GM23338 (cell line): ENCODE data around the gene DTD2. TPM values are rescaled to one million over a fixed set of nuclear protein-coding genes. Genes with fewer than 3 reads are reported as not detected.

Source experiments
- ATAC-seq: fragments of 200-7000 bp; cut with Tn5 transposase; 3 replicates; pipeline ENCODE4 v1.9.1; 2020
- DNase-seq: peaks from one replicate; pipeline ENCODE4 v3.0.0-alpha.2; 2015; ENCODE audit warnings: low spot score
- H2AFZ ChIP-seq: fragments of 200-600 bp; sonication (generic); 2 replicates; pipeline ENCODE4 v1.8.0; 2016; ENCODE audit warnings: antibody characterized with exemption, mild to moderate bottlenecking, moderate library complexity
- H3F3A ChIP-seq: fragments of 200-600 bp; sonication (generic); replicated peaks from 2 replicates; pipeline ENCODE4 v1.8.0; 2017; ENCODE audit warnings: antibody characterized with exemption, mixed run types, low read depth
- H3K27ac ChIP-seq: fragments of 200-600 bp; sonication (generic); 2 replicates; pipeline ENCODE4 v1.6.1; 2016; ENCODE audit warnings: low read depth
- H3K27me3 ChIP-seq: fragments of 200-600 bp; sonication (generic); 2 replicates; pipeline ENCODE4 v1.8.0; 2016; ENCODE audit warnings: mild to moderate bottlenecking, mixed run types, moderate library complexity; ENCODE audit not compliant: insufficient read depth
- H3K36me3 ChIP-seq: fragments of 200-600 bp; sonication (generic); 2 replicates; pipeline ENCODE4 v1.8.0; 2016; ENCODE audit warnings: mild to moderate bottlenecking; ENCODE audit not compliant: insufficient read depth
- H3K4me1 ChIP-seq: fragments of 200-600 bp; sonication (generic); 2 replicates; pipeline ENCODE4 v1.8.0; 2016; ENCODE audit warnings: mild to moderate bottlenecking, moderate library complexity; ENCODE audit not compliant: insufficient read depth
- H3K4me2 ChIP-seq: fragments of 200-600 bp; sonication (generic); 2 replicates; pipeline ENCODE4 v1.7.1; 2017; ENCODE audit warnings: mixed run types
- H3K4me3 ChIP-seq: fragments of 200-600 bp; sonication (generic); 2 replicates; pipeline ENCODE4 v1.6.1; 2016; ENCODE audit warnings: mixed run types
- H3K79me2 ChIP-seq: fragments of 200-600 bp; sonication (generic); replicated peaks from 2 replicates; pipeline ENCODE4 v1.8.0; 2017; ENCODE audit warnings: mild to moderate bottlenecking; ENCODE audit not compliant: insufficient read depth
- H3K9me2 ChIP-seq: fragments of 200-600 bp; sonication (generic); 2 replicates; pipeline ENCODE4 v1.8.0; 2017; ENCODE audit not compliant: insufficient read depth
- H4K20me1 ChIP-seq: fragments of 200-600 bp; sonication (generic); replicated peaks from 2 replicates; pipeline ENCODE4 v1.8.0; 2017; ENCODE audit warnings: mild to moderate bottlenecking; ENCODE audit not compliant: insufficient read depth
- H3K27ac Mint-ChIP-seq: 2 replicates; pipeline ENCODE4 v1.8.0; 2020; ENCODE audit warnings: inconsistent platforms, mild to moderate bottlenecking, moderate library complexity, mixed read lengths
- H3K27me3 Mint-ChIP-seq: 3 replicates; pipeline ENCODE4 v1.8.0; 2022; ENCODE audit warnings: low read depth, mild to moderate bottlenecking, moderate library complexity, mixed read lengths, inconsistent platforms; ENCODE audit not compliant: insufficient read depth, poor library complexity
- H3K36me3 Mint-ChIP-seq: 3 replicates; pipeline ENCODE4 v1.8.0; 2021; ENCODE audit warnings: low read depth, mild to moderate bottlenecking, inconsistent platforms, moderate library complexity, mixed read lengths
- H3K4me1 Mint-ChIP-seq: 3 replicates; pipeline ENCODE4 v1.8.0; 2020; ENCODE audit warnings: mild to moderate bottlenecking, inconsistent platforms, mixed read lengths
- H3K4me3 Mint-ChIP-seq: 3 replicates; pipeline ENCODE4 v1.8.0; 2021; ENCODE audit warnings: moderate library complexity, mild to moderate bottlenecking, inconsistent platforms, mixed read lengths
- H3K9me3 Mint-ChIP-seq: 3 replicates; pipeline ENCODE4 v1.8.0; 2020; ENCODE audit warnings: moderate library complexity, mild to moderate bottlenecking, inconsistent platforms, mixed read lengths
- CREB1 ChIP-seq: fragments of 250-450 bp; sonication (Bioruptor Pico); IDR thresholded peaks from 2 replicates; pipeline ENCODE4 v1.5.0; 2020; ENCODE audit warnings: low read depth, mild to moderate bottlenecking, moderate library complexity
- EZH2 ChIP-seq: fragments of 200-600 bp; sonication (generic); IDR thresholded peaks from one replicate; pipeline ENCODE4 v1.8.0; 2017; ENCODE audit warnings: antibody characterized with exemption, mild to moderate bottlenecking, low read depth; ENCODE audit not compliant: unreplicated experiment
- EZH2phosphoT487 ChIP-seq: fragments of 200-600 bp; sonication (generic); IDR thresholded peaks from one replicate; pipeline ENCODE4 v1.8.1; 2018; ENCODE audit warnings: antibody characterized with exemption; ENCODE audit not compliant: unreplicated experiment
- JUNB ChIP-seq: IDR thresholded peaks from one replicate; pipeline ENCODE4 v1.6.1; 2016; ENCODE audit warnings: antibody characterized with exemption; ENCODE audit not compliant: unreplicated experiment
- NANOG ChIP-seq: IDR thresholded peaks from 2 replicates; pipeline ENCODE4 v1.6.1; 2016; ENCODE audit warnings: antibody characterized with exemption, borderline replicate concordance
- STAT1 ChIP-seq: IDR thresholded peaks from one replicate; pipeline ENCODE4 v1.6.1; 2016; ENCODE audit warnings: antibody characterized with exemption; ENCODE audit not compliant: unreplicated experiment
- ZNF114 ChIP-seq: fragments of 250-450 bp; sonication (Bioruptor Pico); IDR thresholded peaks from 2 replicates; pipeline ENCODE4 v1.5.0; 2020; ENCODE audit warnings: mild to moderate bottlenecking, moderate library complexity
- ZNF331 ChIP-seq: fragments of 250-450 bp; sonication (Bioruptor Pico); IDR thresholded peaks from 2 replicates; pipeline ENCODE4 v1.5.0; 2020; ENCODE audit warnings: low read depth, mild to moderate bottlenecking, moderate library complexity
- polyA plus RNA-seq: library from polyadenylated mRNA; unstranded; fragments of >200 nt; fragmentation: Nextera tagmentation; extraction: Ambion mirVana; gene quantifications from 2 replicates; pipeline ENCODE4 v1.2.1, GENCODE V29; 2016
- total RNA-seq: library from RNA; depleted of rRNA; stranded (reverse); fragments of >200 nt; shearing (Covaris generic); gene quantifications from 2 replicates; pipeline ENCODE4 v1.2.3, GENCODE V29; 2014
- TF ChIP-seq, protein P1 (sequence below): IDR thresholded peaks from 2 replicates; pipeline ENCODE4 v1.6.1; 2016; ENCODE audit warnings: antibody characterized with exemption
- TF ChIP-seq, protein P2 (sequence below): IDR thresholded peaks from one replicate; pipeline ENCODE4 v1.6.1; 2018; ENCODE audit warnings: antibody characterized with exemption; ENCODE audit not compliant: unreplicated experiment
- TF ChIP-seq, protein P3 (sequence below): fragments of 250-450 bp; sonication (Bioruptor Pico); IDR thresholded peaks from 2 replicates; pipeline ENCODE4 v1.5.0; 2020; ENCODE audit warnings: mild to moderate bottlenecking, moderate library complexity

DTD2 gene
- total and polyA plus RNA-seq, 2 experiments from 2014 or later = 6.3 to 37.5 TPM

DNA sequence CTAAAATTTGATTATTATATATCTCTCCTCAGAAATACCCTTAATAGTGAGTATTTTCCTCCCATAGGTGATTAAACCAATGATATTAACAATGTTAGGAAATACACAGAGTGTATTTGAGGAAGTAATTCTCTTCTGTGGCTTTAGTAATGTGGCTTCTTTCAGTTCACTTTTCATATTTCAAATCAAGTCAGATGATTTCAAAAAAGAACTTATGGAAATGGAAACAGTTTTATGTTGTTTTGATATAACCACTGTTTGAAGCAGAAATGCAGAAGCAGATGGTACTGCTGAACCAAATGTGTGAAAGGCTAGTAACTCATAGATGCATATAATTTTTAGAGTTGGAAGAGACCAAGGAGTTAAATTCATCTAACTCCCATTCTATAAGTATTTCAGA, 32.4 kb upstream of the DTD2 start:
- Histone ChIP-seq H3K9me2 (no peaks in the 10 kb centered on the region), H3K27ac (no peak overlapping the region), H3K4me2 (no peak overlapping the region), H3K36me3 (no peaks in the 10 kb centered on the region), H3K27me3 (no peaks in the 10 kb centered on the region), H3F3A (no peaks in the 10 kb centered on the region), H4K20me1 (no peaks in the 10 kb centered on the region), H3K4me1 (no peaks in the 10 kb centered on the region), H2AFZ (no peak overlapping the region), H3K4me3 (no peak overlapping the region), H3K79me2 (no peaks in the 10 kb centered on the region)
- no peak for TF ChIP-seq ZNF331 (CRISPR knock-in tag)
- H3K27ac Mint-ChIP-seq = no peak overlapping the region
- DNase-seq (no peak), ATAC-seq (no peak)
- H3K4me1 Mint-ChIP-seq = no peaks in the 10 kb centered on the region
- no peak overlapping the region for H3K4me3 Mint-ChIP-seq
- peaks cover 11% of the 10 kb centered on the region; the same call in 2 of the 3 replicates for H3K9me3 Mint-ChIP-seq
- peaks cover 6% of the 10 kb centered on the region; the same call in 2 of the 3 replicates for H3K36me3 Mint-ChIP-seq
- H3K27me3 Mint-ChIP-seq = peaks cover 2% of the 10 kb centered on the region

DNA sequence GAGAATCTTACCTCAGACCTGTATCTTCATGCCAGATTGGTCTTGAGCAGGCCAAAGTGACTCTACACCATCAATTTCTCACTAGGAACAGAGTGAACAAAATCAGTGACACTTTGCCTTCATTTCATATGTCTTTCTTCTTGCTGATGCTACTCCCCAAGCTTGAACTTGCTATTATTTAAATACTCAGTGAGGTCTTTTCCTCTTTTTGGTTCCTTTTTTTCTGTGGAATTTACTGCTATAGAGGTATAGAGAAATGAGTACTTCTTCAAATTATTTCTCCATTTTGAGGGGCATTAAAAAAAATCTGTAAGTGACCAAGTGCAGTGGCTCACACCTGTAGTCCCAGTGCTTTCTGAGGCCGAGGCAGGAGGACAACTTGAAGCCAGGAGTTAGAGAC, 30.6 kb upstream of the DTD2 start, which contains the start of gene GPR33:
GPR33 (minus strand) TSS at position 154 of the 400 bp plus-strand sequence. CDS start 4,074 bp downstream, outside the sequence.
- no peak within 1 kb of the TSS for H3K27ac Mint-ChIP-seq
- Histone ChIP-seq H3K27ac (no peak within 1 kb of the TSS), H2AFZ (0 out of 2 replicates have a peak within 1 kb of the TSS, but pooled peaks have one; percentile 43), H3K4me1 (no peaks in the 10 kb centered on the region), H3K36me3 (no peaks in the 10 kb centered on the region), H3K9me2 (no peaks in the 10 kb centered on the region), H3K4me3 (no peak within 1 kb of the TSS), H3K79me2 (no peaks in the 10 kb centered on the region), H3K4me2 (no peak within 1 kb of the TSS), H3K27me3 (no peaks in the 10 kb centered on the region), H4K20me1 (no peaks in the 10 kb centered on the region), H3F3A (no peaks in the 10 kb centered on the region)
- DNase-seq = no peak
- H3K4me3 Mint-ChIP-seq = no peak within 1 kb of the TSS
- H3K9me3 Mint-ChIP-seq = 0 out of 3 replicates have a peak, but pooled peaks cover 5% of the 10 kb centered on the region
- no peaks in the 10 kb centered on the region for H3K4me1 Mint-ChIP-seq
- no peaks in the 10 kb centered on the region for H3K27me3 Mint-ChIP-seq
- no peak for ATAC-seq
- peaks cover 6% of the 10 kb centered on the region; the same call in 2 of the 3 replicates for H3K36me3 Mint-ChIP-seq
- no peak for TF ChIP-seq ZNF331 (CRISPR knock-in tag)
- TF ChIP-seq CREB1 (CRISPR knock-in tag) = no peak
- no peak for TF ChIP-seq STAT1
- no peak for TF ChIP-seq ZNF114 (CRISPR knock-in tag)
- TF ChIP-seq JUNB = no peak
- TF ChIP-seq, protein P1, sequence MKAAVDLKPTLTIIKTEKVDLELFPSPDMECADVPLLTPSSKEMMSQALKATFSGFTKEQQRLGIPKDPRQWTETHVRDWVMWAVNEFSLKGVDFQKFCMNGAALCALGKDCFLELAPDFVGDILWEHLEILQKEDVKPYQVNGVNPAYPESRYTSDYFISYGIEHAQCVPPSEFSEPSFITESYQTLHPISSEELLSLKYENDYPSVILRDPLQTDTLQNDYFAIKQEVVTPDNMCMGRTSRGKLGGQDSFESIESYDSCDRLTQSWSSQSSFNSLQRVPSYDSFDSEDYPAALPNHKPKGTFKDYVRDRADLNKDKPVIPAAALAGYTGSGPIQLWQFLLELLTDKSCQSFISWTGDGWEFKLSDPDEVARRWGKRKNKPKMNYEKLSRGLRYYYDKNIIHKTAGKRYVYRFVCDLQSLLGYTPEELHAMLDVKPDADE = no peak
- TF ChIP-seq EZH2phosphoT487 = no peak
- TF ChIP-seq, protein P2, sequence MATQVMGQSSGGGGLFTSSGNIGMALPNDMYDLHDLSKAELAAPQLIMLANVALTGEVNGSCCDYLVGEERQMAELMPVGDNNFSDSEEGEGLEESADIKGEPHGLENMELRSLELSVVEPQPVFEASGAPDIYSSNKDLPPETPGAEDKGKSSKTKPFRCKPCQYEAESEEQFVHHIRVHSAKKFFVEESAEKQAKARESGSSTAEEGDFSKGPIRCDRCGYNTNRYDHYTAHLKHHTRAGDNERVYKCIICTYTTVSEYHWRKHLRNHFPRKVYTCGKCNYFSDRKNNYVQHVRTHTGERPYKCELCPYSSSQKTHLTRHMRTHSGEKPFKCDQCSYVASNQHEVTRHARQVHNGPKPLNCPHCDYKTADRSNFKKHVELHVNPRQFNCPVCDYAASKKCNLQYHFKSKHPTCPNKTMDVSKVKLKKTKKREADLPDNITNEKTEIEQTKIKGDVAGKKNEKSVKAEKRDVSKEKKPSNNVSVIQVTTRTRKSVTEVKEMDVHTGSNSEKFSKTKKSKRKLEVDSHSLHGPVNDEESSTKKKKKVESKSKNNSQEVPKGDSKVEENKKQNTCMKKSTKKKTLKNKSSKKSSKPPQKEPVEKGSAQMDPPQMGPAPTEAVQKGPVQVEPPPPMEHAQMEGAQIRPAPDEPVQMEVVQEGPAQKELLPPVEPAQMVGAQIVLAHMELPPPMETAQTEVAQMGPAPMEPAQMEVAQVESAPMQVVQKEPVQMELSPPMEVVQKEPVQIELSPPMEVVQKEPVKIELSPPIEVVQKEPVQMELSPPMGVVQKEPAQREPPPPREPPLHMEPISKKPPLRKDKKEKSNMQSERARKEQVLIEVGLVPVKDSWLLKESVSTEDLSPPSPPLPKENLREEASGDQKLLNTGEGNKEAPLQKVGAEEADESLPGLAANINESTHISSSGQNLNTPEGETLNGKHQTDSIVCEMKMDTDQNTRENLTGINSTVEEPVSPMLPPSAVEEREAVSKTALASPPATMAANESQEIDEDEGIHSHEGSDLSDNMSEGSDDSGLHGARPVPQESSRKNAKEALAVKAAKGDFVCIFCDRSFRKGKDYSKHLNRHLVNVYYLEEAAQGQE = no peak
- TF ChIP-seq, protein P3, sequence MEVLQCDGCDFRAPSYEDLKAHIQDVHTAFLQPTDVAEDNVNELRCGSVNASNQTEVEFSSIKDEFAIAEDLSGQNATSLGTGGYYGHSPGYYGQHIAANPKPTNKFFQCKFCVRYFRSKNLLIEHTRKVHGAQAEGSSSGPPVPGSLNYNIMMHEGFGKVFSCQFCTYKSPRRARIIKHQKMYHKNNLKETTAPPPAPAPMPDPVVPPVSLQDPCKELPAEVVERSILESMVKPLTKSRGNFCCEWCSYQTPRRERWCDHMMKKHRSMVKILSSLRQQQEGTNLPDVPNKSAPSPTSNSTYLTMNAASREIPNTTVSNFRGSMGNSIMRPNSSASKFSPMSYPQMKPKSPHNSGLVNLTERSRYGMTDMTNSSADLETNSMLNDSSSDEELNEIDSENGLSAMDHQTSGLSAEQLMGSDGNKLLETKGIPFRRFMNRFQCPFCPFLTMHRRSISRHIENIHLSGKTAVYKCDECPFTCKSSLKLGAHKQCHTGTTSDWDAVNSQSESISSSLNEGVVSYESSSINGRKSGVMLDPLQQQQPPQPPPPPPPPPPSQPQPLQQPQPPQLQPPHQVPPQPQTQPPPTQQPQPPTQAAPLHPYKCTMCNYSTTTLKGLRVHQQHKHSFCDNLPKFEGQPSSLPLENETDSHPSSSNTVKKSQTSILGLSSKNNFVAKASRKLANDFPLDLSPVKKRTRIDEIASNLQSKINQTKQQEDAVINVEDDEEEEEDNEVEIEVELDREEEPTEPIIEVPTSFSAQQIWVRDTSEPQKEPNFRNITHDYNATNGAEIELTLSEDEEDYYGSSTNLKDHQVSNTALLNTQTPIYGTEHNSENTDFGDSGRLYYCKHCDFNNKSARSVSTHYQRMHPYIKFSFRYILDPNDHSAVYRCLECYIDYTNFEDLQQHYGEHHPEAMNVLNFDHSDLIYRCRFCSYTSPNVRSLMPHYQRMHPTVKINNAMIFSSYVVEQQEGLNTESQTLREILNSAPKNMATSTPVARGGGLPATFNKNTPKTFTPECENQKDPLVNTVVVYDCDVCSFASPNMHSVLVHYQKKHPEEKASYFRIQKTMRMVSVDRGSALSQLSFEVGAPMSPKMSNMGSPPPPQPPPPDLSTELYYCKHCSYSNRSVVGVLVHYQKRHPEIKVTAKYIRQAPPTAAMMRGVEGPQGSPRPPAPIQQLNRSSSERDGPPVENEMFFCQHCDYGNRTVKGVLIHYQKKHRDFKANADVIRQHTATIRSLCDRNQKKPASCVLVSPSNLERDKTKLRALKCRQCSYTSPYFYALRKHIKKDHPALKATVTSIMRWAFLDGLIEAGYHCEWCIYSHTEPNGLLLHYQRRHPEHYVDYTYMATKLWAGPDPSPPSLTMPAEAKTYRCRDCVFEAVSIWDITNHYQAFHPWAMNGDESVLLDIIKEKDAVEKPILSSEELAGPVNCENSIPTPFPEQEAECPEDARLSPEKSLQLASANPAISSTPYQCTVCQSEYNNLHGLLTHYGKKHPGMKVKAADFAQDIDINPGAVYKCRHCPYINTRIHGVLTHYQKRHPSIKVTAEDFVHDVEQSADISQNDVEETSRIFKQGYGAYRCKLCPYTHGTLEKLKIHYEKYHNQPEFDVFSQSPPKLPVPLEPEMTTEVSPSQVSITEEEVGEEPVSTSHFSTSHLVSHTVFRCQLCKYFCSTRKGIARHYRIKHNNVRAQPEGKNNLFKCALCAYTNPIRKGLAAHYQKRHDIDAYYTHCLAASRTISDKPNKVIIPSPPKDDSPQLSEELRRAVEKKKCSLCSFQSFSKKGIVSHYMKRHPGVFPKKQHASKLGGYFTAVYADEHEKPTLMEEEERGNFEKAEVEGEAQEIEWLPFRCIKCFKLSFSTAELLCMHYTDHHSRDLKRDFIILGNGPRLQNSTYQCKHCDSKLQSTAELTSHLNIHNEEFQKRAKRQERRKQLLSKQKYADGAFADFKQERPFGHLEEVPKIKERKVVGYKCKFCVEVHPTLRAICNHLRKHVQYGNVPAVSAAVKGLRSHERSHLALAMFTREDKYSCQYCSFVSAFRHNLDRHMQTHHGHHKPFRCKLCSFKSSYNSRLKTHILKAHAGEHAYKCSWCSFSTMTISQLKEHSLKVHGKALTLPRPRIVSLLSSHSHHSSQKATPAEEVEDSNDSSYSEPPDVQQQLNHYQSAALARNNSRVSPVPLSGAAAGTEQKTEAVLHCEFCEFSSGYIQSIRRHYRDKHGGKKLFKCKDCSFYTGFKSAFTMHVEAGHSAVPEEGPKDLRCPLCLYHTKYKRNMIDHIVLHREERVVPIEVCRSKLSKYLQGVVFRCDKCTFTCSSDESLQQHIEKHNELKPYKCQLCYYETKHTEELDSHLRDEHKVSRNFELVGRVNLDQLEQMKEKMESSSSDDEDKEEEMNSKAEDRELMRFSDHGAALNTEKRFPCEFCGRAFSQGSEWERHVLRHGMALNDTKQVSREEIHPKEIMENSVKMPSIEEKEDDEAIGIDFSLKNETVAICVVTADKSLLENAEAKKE (CRISPR knock-in tag) = no peak
- no peak for TF ChIP-seq NANOG
- TF ChIP-seq EZH2 = no peak
